ENCODE data around the gene ARFGAP2. TPM values are rescaled to one million over a fixed set of nuclear protein-coding genes. Genes with fewer than 3 reads are reported as not detected.
"Not testable (repeated sequence)": the region's sequence is repeated elsewhere in the genome, so short reads cannot be mapped to it uniquely, and the experiment has no call there.

The ARFGAP2 gene
- total and polyA plus RNA-seq, 2 donors (not counting 3 experiments of a cell fraction or from before 2014, with no cell fraction given): 78.9 to 108 TPM

- DNase-seq (ENCODE audit: low read depth, low spot score) (no peak), FAIRE-seq (no peak)
- CTCF ChIA-PET: interaction anchor here (2.5 kb wide), 1 partner anchor 21 kb away, joined by 5 read pairs; no protein-coding TSS in a partner anchor
- Histone ChIP-seq H3K4me1 (ENCODE audit: control insufficient read depth, extremely low read depth, insufficient read depth, low read length) (no peaks in the 10 kb centered on the region), H3K9me3 (replicated peaks; ENCODE audit: control insufficient read depth, insufficient read depth, low read length) (no peaks in the 10 kb centered on the region), H3K9ac (replicated peaks; ENCODE audit: extremely low read depth, insufficient read depth, low read length) (no peak overlapping the region), H3K4me2 (ENCODE audit: insufficient read depth, low read length) (no peak overlapping the region), H3K36me3 (ENCODE audit: control insufficient read depth in 2 of 2, extremely low read depth in 1 of 2, insufficient read depth in 2 of 2, low read length in 2 of 2) (no peaks in the 10 kb centered on the region), H3K4me3 (replicated peaks in 1 of 3; ENCODE audit: insufficient read depth in 1 of 3, low read depth in 1 of 3, low read length in 3 of 3) (no peak overlapping the region), H3K27me3 (ENCODE audit: control insufficient read depth in 2 of 2, insufficient read depth in 2 of 2, low read length in 2 of 2) (peaks cover 0 to 5% of the 10 kb centered on the region in 2 experiments), H3K27ac (ENCODE audit: insufficient read depth, low read depth, low read length) (no peak overlapping the region), H2AFZ (ENCODE audit: low read depth, low read length) (no peak overlapping the region), H3K9me1 (replicated peaks; ENCODE audit: control insufficient read depth, extremely low read depth, insufficient read depth, low read length) (no peaks in the 10 kb centered on the region), H3K79me2 (ENCODE audit: control insufficient read depth, insufficient read depth, low read length) (no peaks in the 10 kb centered on the region), H4K20me1 (replicated peaks; ENCODE audit: control insufficient read depth, extremely low read depth, insufficient read depth, low read length) (no peaks in the 10 kb centered on the region)
- POLR2A ChIA-PET: no interaction called here
- no peak for TF ChIP-seq POLR2A (IDR thresholded peaks at IDR 0.05; ENCODE audit: low read depth, low read length)
- TF ChIP-seq, protein P1, sequence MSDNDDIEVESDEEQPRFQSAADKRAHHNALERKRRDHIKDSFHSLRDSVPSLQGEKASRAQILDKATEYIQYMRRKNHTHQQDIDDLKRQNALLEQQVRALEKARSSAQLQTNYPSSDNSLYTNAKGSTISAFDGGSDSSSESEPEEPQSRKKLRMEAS (IDR thresholded peaks at IDR 0.05; ENCODE audit: insufficient read depth, insufficient read length): no peak
- TF ChIP-seq, protein P2, sequence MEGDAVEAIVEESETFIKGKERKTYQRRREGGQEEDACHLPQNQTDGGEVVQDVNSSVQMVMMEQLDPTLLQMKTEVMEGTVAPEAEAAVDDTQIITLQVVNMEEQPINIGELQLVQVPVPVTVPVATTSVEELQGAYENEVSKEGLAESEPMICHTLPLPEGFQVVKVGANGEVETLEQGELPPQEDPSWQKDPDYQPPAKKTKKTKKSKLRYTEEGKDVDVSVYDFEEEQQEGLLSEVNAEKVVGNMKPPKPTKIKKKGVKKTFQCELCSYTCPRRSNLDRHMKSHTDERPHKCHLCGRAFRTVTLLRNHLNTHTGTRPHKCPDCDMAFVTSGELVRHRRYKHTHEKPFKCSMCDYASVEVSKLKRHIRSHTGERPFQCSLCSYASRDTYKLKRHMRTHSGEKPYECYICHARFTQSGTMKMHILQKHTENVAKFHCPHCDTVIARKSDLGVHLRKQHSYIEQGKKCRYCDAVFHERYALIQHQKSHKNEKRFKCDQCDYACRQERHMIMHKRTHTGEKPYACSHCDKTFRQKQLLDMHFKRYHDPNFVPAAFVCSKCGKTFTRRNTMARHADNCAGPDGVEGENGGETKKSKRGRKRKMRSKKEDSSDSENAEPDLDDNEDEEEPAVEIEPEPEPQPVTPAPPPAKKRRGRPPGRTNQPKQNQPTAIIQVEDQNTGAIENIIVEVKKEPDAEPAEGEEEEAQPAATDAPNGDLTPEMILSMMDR (IDR thresholded peaks at IDR 0.05; ENCODE audit: extremely low read depth in 1 of 2, insufficient read depth in 1 of 2, low read depth in 1 of 2, low read length in 2 of 2): no peak
- no peak for TF ChIP-seq MYC (IDR thresholded peaks at IDR 0.05; ENCODE audit: low read depth, low read length)
- TF ChIP-seq POLR2AphosphoS5 (IDR thresholded peaks at IDR 0.05; ENCODE audit: insufficient read depth, low read depth, low read length): no peak
- no peak for TF ChIP-seq JUN (IDR thresholded peaks at IDR 0.05; ENCODE audit: borderline replicate concordance, insufficient read depth, insufficient read length, low read depth)
- no peak for TF ChIP-seq FOS (IDR thresholded peaks at IDR 0.05; ENCODE audit: borderline replicate concordance, insufficient read depth, low read length)
- no peak for TF ChIP-seq GATA2 (IDR thresholded peaks at IDR 0.05; ENCODE audit: insufficient read depth, insufficient read length, low read depth, low read length)
- TF ChIP-seq EZH2 (IDR thresholded peaks at IDR 0.05; ENCODE audit: borderline replicate concordance, low read depth, low read length, severe bottlenecking): no peak
- dilution Hi-C loops (cut with MboI; ENCODE audit: extremely low pct_ligation_motif_present, low sequenced_read_pairs) (no loop called here), intact Hi-C loops (cut with micrococcal nuclease) (no loop called here)
- no TSS peak for BruUV-seq (replicated peaks)
These were observed 31.9 kb upstream of the ARFGAP2 start for GRCh38 chr11:47208628-47209027.

GRCh38 chr11:47208008-47208552, 31.4 kb upstream of the ARFGAP2 start:
- H3K4me2 ChIP-seq (ENCODE audit: insufficient read depth, low read length); POLR2A ChIA-PET; BruUV-seq (replicated peaks); H3K27me3 ChIP-seq (ENCODE audit: control insufficient read depth in 2 of 2, insufficient read depth in 2 of 2, low read length in 2 of 2); H3K36me3 ChIP-seq (ENCODE audit: control insufficient read depth in 2 of 2, extremely low read depth in 1 of 2, insufficient read depth in 2 of 2, low read length in 2 of 2); H3K9me3 ChIP-seq (replicated peaks; ENCODE audit: control insufficient read depth, insufficient read depth, low read length); H3K27ac ChIP-seq (ENCODE audit: insufficient read depth, low read depth, low read length); H3K9ac ChIP-seq (replicated peaks; ENCODE audit: extremely low read depth, insufficient read depth, low read length); H3K4me3 ChIP-seq (replicated peaks in 1 of 3; ENCODE audit: insufficient read depth in 1 of 3, low read depth in 1 of 3, low read length in 3 of 3); H3K4me1 ChIP-seq (ENCODE audit: control insufficient read depth, extremely low read depth, insufficient read depth, low read length); H3K79me2 ChIP-seq (ENCODE audit: control insufficient read depth, insufficient read depth, low read length); DNase-seq (ENCODE audit: low read depth, low spot score); H2AFZ ChIP-seq (ENCODE audit: low read depth, low read length); FAIRE-seq; H3K9me1 ChIP-seq (replicated peaks; ENCODE audit: control insufficient read depth, extremely low read depth, insufficient read depth, low read length); H4K20me1 ChIP-seq (replicated peaks; ENCODE audit: control insufficient read depth, extremely low read depth, insufficient read depth, low read length); dilution Hi-C loops (cut with MboI; ENCODE audit: extremely low pct_ligation_motif_present, low sequenced_read_pairs); intact Hi-C loops (cut with micrococcal nuclease): not testable (repeated sequence)
- CTCF ChIA-PET: interaction anchor here (1.0 to 2.5 kb wide), 2 partner anchors 20 to 51 kb away, joined by 3 to 5 read pairs; no protein-coding TSS in a partner anchor
